Activated CD8-positive, alpha-beta memory T cell treated with anti-CD3 and anti-CD28 coated beads, Interleukin-2, amount 10 ng/mL, durations not matched to agents 7 days and 5 days (primary cell): ENCODE results near the gene TMIE. TPM values are rescaled to one million over a fixed set of nuclear protein-coding genes. Genes with fewer than 3 reads are reported as not detected.

Experiments
- ATAC-seq: fragments of 150-1000 bp; cut with Tn5 transposase; one replicate; pipeline ENCODE4 v1.10.0; 2021; ENCODE audit warnings: moderate library complexity
- CTCF ChIA-PET: fragments of 350-600 bp; sonication (Branson Sonifier 250); formaldehyde crosslinking; loops from one replicate; lab custom pipeline; 2021; ENCODE audit warnings: antibody characterized with exemption; lab: Charles Lee
- DNase-seq: peaks from one replicate; pipeline ENCODE4 v3.0.0-alpha.2; 2020
- H3K27ac Mint-ChIP-seq: one replicate; pipeline ENCODE4 v1.8.0; 2021; ENCODE audit warnings: mild to moderate bottlenecking, mixed read lengths
- H3K27me3 Mint-ChIP-seq: one replicate; pipeline ENCODE4 v1.8.0; 2021; ENCODE audit warnings: mixed read lengths
- H3K36me3 Mint-ChIP-seq: one replicate; pipeline ENCODE4 v1.8.0; 2021; ENCODE audit warnings: mild to moderate bottlenecking, mixed read lengths
- H3K4me1 Mint-ChIP-seq: one replicate; pipeline ENCODE4 v1.8.0; 2021; ENCODE audit warnings: mixed read lengths
- H3K4me3 Mint-ChIP-seq: one replicate; pipeline ENCODE4 v1.8.0; 2021; ENCODE audit warnings: mild to moderate bottlenecking, moderate library complexity, mixed read lengths
- H3K9me3 Mint-ChIP-seq: one replicate; pipeline ENCODE4 v1.8.0; 2022; ENCODE audit warnings: low read depth, mixed read lengths
- total RNA-seq, 2 experiments: library from RNA; stranded (reverse); gene quantifications; one replicate each; pipeline ENCODE4 v1.2.3, GENCODE V29; 2021

The TMIE gene
- total RNA-seq, 2 experiments from 2014 or later, result not detected

- Mint-ChIP-seq H3K9me3 (no peaks in the 10 kb centered on the region), H3K36me3 (no peaks in the 10 kb centered on the region), H3K27ac (no peak overlapping the region), H3K27me3 (no peaks in the 10 kb centered on the region), H3K4me3 (no peak overlapping the region), H3K4me1 (no peaks in the 10 kb centered on the region)
- ATAC-seq, result no peak
- CTCF ChIA-PET, result interaction anchor here (0.6 kb wide), 1 partner anchor 639 kb away, joined by 3 read pairs; no protein-coding TSS in a partner anchor
- no peak for DNase-seq
Observed at GRCh38 chr3:46710671-46711295, 9.6 kb downstream of the TMIE start.

GRCh38 chr3:46711305-46711704 lies 10.1 kb downstream of the TMIE start:
- H3K4me1 Mint-ChIP-seq, result no peaks in the 10 kb centered on the region
- CTCF ChIA-PET, result no interaction called here
- H3K4me3 Mint-ChIP-seq, result no peak overlapping the region
- no peak overlapping the region for H3K27ac Mint-ChIP-seq
- no peaks in the 10 kb centered on the region for H3K36me3 Mint-ChIP-seq
- H3K27me3 Mint-ChIP-seq, result no peaks in the 10 kb centered on the region
- ATAC-seq, result no peak
- DNase-seq, result no peak
- no peaks in the 10 kb centered on the region for H3K9me3 Mint-ChIP-seq

GRCh38 chr3:46711760-46712159 lies 10.6 kb downstream of the TMIE start:
- H3K36me3 Mint-ChIP-seq, result no peaks in the 10 kb centered on the region
- no peak overlapping the region for H3K27ac Mint-ChIP-seq
- no peak overlapping the region for H3K4me3 Mint-ChIP-seq
- no peaks in the 10 kb centered on the region for H3K4me1 Mint-ChIP-seq
- CTCF ChIA-PET, result no interaction called here
- H3K9me3 Mint-ChIP-seq, result no peaks in the 10 kb centered on the region
- no peak for DNase-seq
- H3K27me3 Mint-ChIP-seq, result no peaks in the 10 kb centered on the region
- no peak for ATAC-seq

- Mint-ChIP-seq H3K27ac (no peak overlapping the region), H3K36me3 (no peaks in the 10 kb centered on the region), H3K27me3 (no peaks in the 10 kb centered on the region), H3K4me3 (no peak overlapping the region), H3K9me3 (no peaks in the 10 kb centered on the region), H3K4me1 (no peaks in the 10 kb centered on the region)
- CTCF ChIA-PET, result no interaction called here
- ATAC-seq (no peak), DNase-seq (no peak)
Observed at GRCh38 chr3:46712191-46713049, 11.2 kb downstream of the TMIE start.

- DNase-seq (no peak), ATAC-seq (no peak)
- CTCF ChIA-PET, result interaction anchor here (1.5 kb wide), 1 partner anchor 196 kb away, joined by 3 read pairs; no protein-coding TSS in a partner anchor
- Mint-ChIP-seq H3K27me3 (no peaks in the 10 kb centered on the region), H3K36me3 (no peaks in the 10 kb centered on the region), H3K27ac (no peak overlapping the region), H3K4me3 (no peak overlapping the region), H3K9me3 (no peaks in the 10 kb centered on the region), H3K4me1 (no peaks in the 10 kb centered on the region)
Observed at GRCh38 chr3:46713050-46713897, 12.1 kb downstream of the TMIE start.

- no peak for DNase-seq
- CTCF ChIA-PET, result interaction anchor here (1.5 kb wide), 1 partner anchor 196 kb away, joined by 3 read pairs; no protein-coding TSS in a partner anchor
Observed at GRCh38 chr3:46713898-46714552, 12.8 kb downstream of the TMIE start.

GRCh38 chr3:46714728-46715506 lies 13.7 kb downstream of the TMIE start:
- ATAC-seq, result no peak
- no peak overlapping the region for H3K27ac Mint-ChIP-seq

More at GRCh38 chr3:46713898-46714552, 12.8 kb downstream of the TMIE start:
- no peak for ATAC-seq
- no peaks in the 10 kb centered on the region for H3K9me3 Mint-ChIP-seq
- H3K36me3 Mint-ChIP-seq, result no peaks in the 10 kb centered on the region
- H3K4me3 Mint-ChIP-seq, result no peak overlapping the region
- no peaks in the 10 kb centered on the region for H3K4me1 Mint-ChIP-seq
- H3K27ac Mint-ChIP-seq, result no peak overlapping the region
- no peaks in the 10 kb centered on the region for H3K27me3 Mint-ChIP-seq

GRCh38 chr3:46715507-46716175 lies 14.4 kb downstream of the TMIE start:
- Mint-ChIP-seq H3K36me3 (no peaks in the 10 kb centered on the region), H3K4me1 (no peaks in the 10 kb centered on the region), H3K9me3 (no peaks in the 10 kb centered on the region), H3K4me3 (no peak overlapping the region), H3K27ac (no peak overlapping the region), H3K27me3 (no peaks in the 10 kb centered on the region)
- CTCF ChIA-PET, result no interaction called here
- DNase-seq (no peak), ATAC-seq (no peak)

More at GRCh38 chr3:46714728-46715506, 13.7 kb downstream of the TMIE start:
- no peak overlapping the region for H3K4me3 Mint-ChIP-seq
- H3K27me3 Mint-ChIP-seq, result no peaks in the 10 kb centered on the region
- no peak for DNase-seq
- no peaks in the 10 kb centered on the region for H3K9me3 Mint-ChIP-seq
- CTCF ChIA-PET, result interaction anchor here (1.5 kb wide), 1 partner anchor 195 kb away, joined by 3 read pairs; no protein-coding TSS in a partner anchor
- H3K4me1 Mint-ChIP-seq, result no peaks in the 10 kb centered on the region
- H3K36me3 Mint-ChIP-seq, result no peaks in the 10 kb centered on the region

GRCh38 chr3:46716461-46717441 lies 15.6 kb downstream of the TMIE start:
- no peak overlapping the region for H3K27ac Mint-ChIP-seq
- H3K27me3 Mint-ChIP-seq, result peaks cover 5% of the 10 kb centered on the region
- CTCF ChIA-PET, result interaction anchor here (0.6 kb wide), 1 partner anchor 1571 kb away, joined by 3 read pairs; no protein-coding TSS in a partner anchor
- H3K4me3 Mint-ChIP-seq, result no peak overlapping the region
- H3K9me3 Mint-ChIP-seq, result no peaks in the 10 kb centered on the region
- H3K4me1 Mint-ChIP-seq, result no peaks in the 10 kb centered on the region
- ATAC-seq (no peak), DNase-seq (peak; percentile 37)
- H3K36me3 Mint-ChIP-seq, result no peaks in the 10 kb centered on the region

- H3K4me3 Mint-ChIP-seq, result no peak within 1 kb of the TSS
- no peak within 1 kb of the TSS for H3K27ac Mint-ChIP-seq
- peaks cover 5% of the 10 kb centered on the region for H3K27me3 Mint-ChIP-seq
- peak; percentile 41 for DNase-seq
- peak; percentile 65 for ATAC-seq
- no peaks in the 10 kb centered on the region for H3K36me3 Mint-ChIP-seq
- H3K4me1 Mint-ChIP-seq, result no peaks in the 10 kb centered on the region
- CTCF ChIA-PET, result interaction anchor here (0.6 kb wide), 1 partner anchor 1570 kb away, joined by 3 read pairs; no protein-coding TSS in a partner anchor
- H3K9me3 Mint-ChIP-seq, result no peaks in the 10 kb centered on the region
Observed at GRCh38 chr3:46717447-46718231, 16.4 kb downstream of the TMIE start, which contains the start of gene PRSS50. TSS of gene PRSS50 (minus strand) at chr3:46717869. CDS start at chr3:46717824, 45 bp downstream.
